HG02973 (cell line): Measurements from ENCODE around the gene ALG9.
"Not testable (repeated sequence)": the region's sequence is repeated elsewhere in the genome, so short reads cannot be mapped to it uniquely, and the experiment has no call there.

Experiments
- ATAC-seq: cut with Tn5 transposase; IDR thresholded peaks from one replicate; pipeline ENCODE4 v1.9.1; 2021; ENCODE audit warnings: moderate library complexity; ENCODE audit not compliant: unreplicated experiment

ALG9 gene

DNA sequence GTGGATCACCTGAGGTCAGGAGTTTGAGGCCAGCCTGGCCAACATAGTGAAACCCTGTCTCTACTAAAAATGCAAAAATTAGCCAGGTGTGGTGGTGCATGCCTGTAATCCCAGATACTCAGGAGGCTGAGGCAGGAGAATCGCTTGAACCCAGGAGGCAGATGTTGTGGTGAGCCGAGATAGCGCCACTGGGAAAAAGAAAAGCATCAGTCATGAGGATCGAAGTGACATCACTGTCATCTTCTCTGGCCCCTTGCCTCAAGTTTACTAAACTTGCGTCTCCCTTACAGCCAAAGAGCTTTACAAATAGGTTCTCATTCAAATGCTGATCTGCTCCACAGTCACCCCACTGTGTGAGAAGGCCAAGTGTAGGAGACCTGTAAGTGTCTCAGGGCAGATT, 100.2 kb downstream of the ALG9 start:
- not testable (repeated sequence) for ATAC-seq

DNA sequence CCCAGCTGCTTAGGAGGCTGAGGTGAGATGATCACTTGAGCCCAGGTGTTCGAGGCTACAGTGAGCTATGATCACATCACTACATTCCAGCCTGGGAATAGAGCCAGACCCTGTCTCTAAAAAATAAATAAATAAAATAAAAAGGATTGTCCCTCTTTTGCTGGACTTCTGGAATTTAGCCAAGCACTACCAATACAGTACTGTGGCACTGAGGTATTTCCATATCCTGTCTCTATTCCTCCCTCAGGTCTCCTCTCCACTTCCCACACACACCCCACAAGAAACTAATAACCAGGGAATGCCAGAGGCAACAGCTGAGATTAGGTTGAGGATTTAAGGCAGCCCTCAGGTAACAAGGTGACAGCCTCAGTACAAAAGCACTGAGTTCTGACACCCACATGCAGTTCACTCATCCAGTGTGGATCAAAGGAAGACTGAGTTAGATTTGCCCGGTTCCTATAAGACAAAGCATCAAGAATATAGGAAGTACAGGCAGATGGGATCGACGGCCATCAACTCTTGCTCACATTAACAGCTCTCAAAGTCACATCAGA, 100.7 kb downstream of the ALG9 start:
- ATAC-seq: no peak

- no peak for ATAC-seq
These were observed 104.6 kb downstream of the ALG9 start for GRCh38 chr11:111766834-111767142.

DNA sequence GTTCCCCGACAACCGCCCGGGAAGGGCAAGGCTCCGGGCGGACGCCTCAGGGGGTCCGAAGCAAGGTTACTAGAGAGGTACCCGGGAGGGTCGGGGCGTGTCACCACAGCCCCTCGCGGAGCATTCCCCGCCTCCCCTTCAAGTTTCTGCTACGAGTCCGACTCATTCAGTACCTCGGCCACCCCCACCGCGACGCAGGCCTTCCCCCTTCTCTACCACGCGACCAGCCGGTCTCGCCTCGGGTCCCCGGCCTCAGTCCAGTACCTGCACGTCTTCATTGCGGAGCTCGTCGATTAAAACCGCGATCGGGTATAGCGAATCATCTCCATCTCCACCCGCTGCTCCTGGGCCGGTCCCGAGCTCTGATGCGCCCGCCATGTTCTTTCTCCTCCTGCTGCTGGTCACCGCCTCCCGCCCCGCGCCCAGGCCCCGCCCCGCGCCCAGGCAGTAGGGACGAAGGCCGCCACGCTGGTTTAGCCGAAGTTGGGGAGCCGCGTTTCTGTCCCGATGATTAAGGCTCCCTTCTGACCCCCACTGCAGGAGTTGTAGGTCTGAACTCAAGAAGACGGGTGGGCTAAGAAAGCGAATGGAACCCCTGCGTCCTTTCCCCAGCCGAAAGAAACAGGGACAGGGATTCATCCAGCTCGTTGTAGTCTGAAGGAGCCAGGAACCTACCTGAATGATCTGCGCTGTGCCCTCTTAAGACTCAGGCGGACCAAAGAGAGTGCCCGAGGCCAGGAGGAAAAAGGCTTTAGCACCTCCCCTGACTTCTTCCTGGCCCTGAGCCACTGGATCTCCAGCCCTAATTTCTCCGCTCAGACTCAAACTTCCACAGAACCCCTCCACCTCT, 105.2 kb downstream of the ALG9 start, which contains the start of gene PPP2R1B:
Gene PPP2R1B (minus strand): TSS at position 406 of the 850 bp plus-strand sequence. CDS start 28 bp downstream, at position 378.
- peak; percentile 88 for ATAC-seq

DNA sequence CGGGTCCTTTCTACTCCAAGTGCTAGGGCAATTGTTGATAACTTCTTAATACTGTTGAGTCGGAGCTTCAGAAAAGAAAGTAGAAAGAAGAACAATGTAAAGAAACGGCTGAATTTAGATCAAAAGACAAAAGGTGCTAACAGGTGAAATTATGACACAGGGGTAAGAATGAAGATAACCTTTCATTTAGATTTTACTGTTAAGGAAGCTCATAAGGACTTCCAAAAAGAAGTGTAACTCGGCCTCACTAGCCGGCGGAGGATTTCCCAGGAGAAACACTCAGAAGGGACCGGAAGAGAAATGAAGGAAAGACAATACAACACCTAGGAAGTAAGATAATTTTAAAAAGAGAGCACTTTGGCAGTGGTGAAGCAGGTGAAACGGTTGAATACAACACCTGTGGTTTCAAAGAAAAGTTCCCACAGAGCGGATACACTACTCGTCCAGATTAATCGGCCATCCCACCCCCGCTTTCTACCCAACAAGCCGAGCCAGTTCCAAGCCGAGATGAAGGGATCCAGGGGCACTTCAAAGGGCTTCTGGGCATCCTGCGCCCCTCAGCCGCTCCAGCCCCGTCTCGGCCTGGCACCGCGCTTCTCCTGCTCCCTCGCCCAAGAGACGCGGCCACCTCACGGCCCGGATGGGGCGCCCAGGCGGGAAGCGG, 105.9 kb downstream of the ALG9 start:
- ATAC-seq: no peak

- no peak for ATAC-seq
These were observed 106.8 kb downstream of the ALG9 start for GRCh38 chr11:111764621-111765020.

GRCh38 chr11:111762981-111763643, 108.3 kb downstream of the ALG9 start:
- ATAC-seq: no peak

DNA sequence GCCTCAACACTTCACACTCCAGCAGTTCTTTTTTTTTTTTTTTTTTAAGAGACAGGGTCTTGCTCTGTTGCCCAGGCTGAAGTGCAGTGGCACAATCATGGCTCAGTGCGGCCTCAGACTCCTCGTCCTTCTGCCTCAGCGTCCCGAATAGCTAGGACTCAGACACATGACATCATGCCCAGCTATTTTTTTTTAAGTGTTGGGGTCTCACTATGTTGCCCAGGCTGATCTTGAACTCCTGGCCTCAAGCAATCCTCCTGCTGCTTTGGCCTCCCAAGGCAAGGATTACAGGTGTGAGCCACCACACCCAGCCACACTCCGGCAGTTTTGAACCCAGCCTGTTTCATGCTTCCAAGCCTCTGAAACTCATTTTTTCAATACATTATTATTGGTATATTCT, 108.9 kb downstream of the ALG9 start:
- no peak for ATAC-seq

GRCh38 chr11:111761036-111761435, 110.3 kb downstream of the ALG9 start:
- ATAC-seq: no peak

- no peak for ATAC-seq
These were observed 111.5 kb downstream of the ALG9 start for GRCh38 chr11:111759778-111760407.

GRCh38 chr11:111759376-111759775, 112.0 kb downstream of the ALG9 start:
- no peak for ATAC-seq

DNA sequence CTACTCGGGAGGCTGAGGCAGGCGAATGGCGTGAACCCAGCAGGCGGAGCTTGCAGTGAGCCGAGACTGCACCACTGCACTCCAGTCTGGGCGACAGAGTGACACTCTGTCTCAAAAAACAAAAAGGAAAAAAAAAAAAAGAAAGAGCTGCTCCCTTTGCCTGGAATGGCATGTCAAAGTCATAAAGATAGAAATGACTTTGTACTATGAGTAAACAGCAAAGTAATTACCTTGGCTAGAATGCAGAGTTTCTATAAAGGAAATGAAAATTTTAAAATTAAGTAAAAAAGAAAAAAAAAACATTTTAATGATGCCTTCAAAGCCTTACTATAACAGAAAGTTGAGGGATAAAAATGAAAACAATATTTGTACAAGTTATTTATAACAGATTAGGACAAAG, 115.3 kb downstream of the ALG9 start:
- ATAC-seq: no peak

DNA sequence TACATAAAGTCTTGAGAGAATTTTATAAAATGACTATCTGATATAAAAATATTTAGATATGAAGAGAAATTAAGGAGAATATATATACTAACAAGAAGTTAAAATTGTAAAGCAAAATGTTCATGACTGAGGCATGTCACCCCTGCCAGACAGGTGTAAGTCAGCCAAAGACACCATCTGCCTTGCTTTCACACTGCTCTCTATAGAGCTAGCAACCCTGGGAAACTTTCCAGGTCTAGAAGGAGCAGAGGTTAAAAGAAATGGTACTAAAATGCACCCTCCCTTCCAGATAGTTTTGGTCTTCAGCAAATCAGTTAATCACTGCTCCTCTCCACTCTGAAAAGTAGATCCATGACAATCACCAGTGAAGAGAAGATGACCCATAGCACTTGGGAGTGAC, 121.7 kb downstream of the ALG9 start:
- no peak for ATAC-seq

DNA sequence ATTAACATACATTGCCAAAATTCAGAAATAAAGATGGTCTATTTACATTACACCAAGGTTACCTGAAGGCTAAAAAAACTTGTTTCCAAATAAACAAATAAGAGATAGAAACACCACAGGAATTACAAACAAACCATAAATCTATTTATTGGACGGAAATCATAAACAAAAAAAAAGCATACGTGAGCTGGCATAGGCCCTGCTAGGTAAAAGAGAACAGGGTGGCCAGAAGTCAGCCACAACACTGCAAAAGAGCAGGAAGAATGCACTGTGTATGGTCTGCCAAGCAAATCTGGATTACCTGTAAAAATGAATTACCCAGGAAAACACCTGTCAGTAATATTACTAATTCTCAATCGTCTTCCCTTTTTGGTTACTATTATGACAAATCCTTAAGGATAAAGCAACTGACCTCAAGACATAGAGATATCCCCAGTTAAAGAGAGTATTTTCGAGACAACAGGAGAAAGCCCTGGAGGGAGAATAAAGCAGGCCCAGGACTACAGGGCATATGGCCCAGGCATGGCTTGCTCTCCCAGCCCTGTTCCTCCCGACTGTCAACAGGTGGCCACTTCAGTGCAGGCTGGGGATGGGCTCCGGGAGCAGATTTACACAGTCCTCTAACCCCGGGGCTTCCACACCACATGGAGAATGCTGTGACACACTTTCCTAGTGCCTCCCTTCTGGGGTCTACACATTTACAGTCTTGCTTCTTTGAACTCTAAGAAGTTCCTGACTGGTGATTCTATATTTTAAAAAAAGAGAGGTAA, 123.2 kb downstream of the ALG9 start:
- no peak for ATAC-seq

GRCh38 chr11:111745719-111746504, 125.5 kb downstream of the ALG9 start:
- no peak for ATAC-seq

DNA sequence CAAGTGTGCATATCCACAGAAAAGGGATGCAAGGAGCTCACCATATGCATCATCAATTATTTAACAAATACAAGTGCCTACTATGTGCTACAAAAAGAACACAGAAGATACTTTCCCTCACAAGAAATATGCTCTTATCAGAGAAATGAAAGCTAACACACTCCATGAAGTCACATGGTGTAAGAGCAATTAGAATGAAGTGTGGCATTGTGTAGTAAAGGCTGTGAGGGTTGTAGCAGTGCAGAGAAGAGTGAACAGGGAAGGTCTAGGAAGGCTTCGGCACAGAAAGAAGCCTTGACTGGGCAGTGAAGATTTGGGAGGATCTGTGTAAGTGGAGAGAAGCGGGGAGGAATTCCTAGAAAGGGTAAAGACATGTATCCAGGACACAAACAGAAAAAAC, 127.7 kb downstream of the ALG9 start:
- no peak for ATAC-seq

- no peak for ATAC-seq
These were observed 129.6 kb downstream of the ALG9 start for GRCh38 chr11:111741751-111742150.

DNA sequence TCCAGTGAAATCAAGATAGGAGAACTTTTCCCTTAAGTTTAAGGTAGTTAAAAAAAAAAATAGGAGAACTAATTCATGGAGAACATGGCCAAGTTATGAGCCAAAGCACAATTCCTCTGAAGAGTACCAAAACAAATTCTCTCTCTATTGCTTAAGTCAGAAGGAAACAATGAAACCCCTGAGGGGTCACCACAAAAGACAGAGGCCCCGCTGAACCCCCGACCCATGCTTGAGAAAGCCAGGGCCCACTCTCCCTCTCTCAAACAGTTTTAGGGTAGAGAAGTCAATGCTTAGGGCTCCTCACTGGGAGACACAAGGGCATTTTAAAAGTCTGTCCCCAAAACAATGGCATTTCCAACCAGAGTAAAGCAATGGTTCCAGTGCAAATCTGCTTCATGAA, 132.1 kb downstream of the ALG9 start:
- ATAC-seq: no peak

- no peak for ATAC-seq
These were observed 133.8 kb downstream of the ALG9 start for GRCh38 chr11:111737444-111738210.
